Activated CD4-positive, alpha-beta T cell treated with anti-CD3 and anti-CD28 coated beads, Interleukin-2, amount 50 U/mL, for 48 hours (primary cell): ENCODE measurements around the gene FOXA2.

Experiments
- DNase-seq, 2 experiments: peaks; one replicate each; pipeline ENCODE4 v3.0.0-alpha.2; 2020

Gene FOXA2

GRCh38 chr20:22536141-22536828, 48.1 kb downstream of the FOXA2 start:
- no peak for DNase-seq

- DNase-seq = no peak
Observed at GRCh38 chr20:22535483-22535882, 48.9 kb downstream of the FOXA2 start.

DNA sequence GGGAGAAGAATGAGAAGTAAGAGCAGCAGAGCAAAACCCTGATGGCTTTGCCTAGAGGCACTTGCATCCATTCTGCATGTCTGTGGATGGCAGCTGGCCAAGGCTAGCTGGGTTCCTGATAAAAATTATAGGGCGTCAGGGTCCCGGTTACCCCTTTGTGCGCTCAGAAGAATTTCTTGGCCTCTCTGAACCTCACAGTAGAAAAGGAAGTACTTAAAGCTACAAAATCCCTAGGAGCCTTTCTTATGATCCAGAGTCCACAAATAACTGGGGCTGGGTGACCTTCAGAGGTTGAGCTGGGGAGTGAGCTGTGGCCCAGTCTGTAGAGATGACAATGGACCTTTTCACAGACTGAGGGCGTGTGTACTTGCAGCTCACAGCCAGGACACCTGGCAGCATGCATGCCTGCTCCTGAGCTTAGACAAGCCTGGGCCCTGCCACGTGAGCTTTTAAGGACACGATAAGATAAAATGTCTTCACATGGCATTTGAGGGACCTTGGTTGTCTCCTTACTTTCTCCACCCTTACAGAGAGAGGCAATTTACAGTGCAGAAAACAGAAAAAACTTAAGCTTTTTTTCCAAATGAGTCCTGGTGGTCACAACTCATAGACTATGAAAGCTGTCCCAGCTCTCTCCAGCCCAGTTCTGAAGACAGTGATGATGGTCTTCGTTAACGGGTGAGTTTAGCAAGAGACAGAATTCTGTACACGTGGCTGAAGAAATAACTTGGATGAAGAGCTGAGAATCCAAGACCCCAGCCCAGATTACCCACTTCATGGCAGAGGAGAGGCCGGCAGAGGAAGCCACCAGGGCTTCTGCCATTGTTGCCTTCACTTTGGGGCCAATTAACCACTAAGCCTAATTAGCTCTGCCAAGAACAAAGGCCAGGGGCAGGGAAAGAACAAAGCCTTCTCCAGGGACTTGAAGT, 50.3 kb downstream of the FOXA2 start:
- DNase-seq = no peak

- DNase-seq = no peak
Observed at GRCh38 chr20:22532598-22532997, 51.8 kb downstream of the FOXA2 start.

DNA sequence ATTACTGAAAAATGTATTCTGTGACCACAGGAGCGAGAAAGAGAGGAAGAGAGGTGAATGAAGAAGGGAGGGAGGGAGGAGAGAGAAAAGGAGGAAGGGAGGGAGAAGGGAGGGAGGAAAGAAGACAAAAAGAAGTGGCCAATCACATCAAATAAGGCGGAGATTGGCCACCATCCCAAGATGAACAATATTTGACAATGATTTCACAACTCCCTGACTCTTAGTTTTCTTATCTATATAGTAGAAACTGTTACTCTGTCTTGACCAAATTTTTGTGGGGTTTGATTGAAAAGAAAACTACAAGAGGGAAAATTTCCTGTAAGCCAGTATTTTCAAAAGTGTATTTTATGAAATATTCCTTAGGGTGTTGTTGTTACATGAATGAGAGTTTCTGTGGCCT, 52.6 kb downstream of the FOXA2 start:
- no peak for DNase-seq

GRCh38 chr20:22531056-22531615, 53.2 kb downstream of the FOXA2 start:
- no peak for DNase-seq
